NCI-H2107 (cell line): ENCODE data around the gene GNG3.
"Not testable (repeated sequence)": the region's sequence is repeated elsewhere in the genome, so short reads cannot be mapped to it uniquely, and the experiment has no call there.

Experiments
- DNase-seq: peaks from one replicate; lab custom pipeline; 2025; lab: John Stamatoyannopoulos, UW

GNG3 gene

DNA sequence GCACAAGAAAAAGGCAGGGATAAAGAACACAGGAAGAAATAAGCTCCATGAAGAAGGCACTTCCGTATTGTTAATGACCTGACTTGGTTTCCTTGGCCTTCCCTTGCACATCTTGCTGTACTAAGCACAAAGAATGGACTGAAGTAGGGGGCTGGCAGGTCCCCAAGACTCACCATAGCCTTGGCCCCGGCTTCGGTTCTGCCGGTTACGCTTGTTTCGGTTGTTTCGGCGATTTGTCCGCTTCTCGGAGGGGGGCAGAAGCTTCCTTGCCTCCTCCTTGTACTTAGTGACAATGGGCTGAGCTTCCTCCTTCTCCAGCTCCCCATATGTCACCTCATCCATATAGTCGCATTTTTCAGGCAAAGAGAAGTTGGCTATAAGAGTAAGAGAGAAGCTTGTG, 9.3 kb downstream of the GNG3 start:
- DNase-seq = no peak

DNA sequence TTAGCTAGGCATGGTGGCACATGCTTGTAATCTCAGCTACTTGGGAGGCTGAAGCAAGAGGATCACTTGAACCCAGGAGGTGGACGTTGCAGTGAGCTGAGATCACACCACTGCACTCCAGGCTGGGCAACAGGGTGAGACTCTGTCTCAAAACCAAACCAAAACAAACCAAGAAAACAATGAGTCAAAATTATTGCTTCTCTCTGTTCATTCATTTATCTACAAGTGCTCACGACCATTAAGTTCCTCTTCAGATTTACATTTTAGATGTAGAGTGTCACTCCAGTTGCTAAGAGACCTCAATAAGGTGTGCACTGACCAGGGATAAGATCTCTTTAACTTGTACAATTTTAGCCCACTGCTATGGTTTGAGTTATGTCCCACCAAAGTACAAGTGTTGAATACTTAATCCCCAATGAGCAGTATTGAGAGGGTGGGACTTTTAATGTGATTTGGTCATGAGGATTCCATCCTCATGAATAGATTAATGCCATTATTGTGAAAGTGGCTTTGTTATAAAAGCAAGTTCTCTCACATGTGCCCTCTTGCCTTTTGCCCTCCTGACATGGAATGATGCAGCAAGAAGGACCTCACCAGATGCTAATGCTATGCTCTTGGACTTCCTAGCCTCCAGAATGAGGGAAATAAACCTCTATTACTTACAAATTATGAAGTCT, 12.0 kb downstream of the GNG3 start:
- no peak for DNase-seq

DNA sequence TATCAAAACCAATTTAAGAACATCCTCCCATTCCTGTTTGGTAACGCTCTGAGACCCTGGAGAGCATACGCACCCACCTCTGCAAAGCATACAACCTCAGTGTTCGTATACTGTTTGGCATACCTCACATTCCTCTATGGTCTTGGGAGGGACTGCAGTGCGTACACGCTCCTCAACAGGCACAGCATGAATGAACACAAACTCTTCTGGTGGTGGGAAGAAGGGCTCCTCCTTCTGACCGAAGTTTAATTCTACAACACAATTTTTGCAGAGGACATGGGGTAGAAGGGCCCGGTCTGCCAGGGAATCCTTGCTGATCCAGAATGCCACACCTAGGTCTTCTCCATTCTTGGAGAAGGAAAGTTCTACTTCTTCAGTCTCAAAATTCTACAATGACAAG, 14.5 kb downstream of the GNG3 start:
- DNase-seq = no peak

DNA sequence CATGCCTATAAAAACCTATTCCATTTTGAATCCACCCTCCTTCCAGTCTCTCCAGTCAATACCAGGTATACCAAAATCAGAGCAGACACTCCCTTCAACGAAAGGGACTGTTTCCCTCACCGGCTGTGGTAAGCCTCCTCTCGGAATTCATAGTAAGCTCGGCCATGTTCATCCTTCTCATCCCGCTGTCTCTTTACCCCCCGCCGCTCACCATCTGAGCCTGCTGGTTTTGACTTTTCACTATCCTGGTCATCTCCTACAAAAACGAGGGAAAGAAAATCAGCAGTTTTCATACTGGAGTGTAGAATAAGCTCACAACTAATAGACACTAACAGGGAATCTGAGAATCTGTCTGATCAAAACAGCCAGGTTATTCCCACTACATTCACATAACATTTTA, 16.7 kb downstream of the GNG3 start:
- no peak for DNase-seq

DNA sequence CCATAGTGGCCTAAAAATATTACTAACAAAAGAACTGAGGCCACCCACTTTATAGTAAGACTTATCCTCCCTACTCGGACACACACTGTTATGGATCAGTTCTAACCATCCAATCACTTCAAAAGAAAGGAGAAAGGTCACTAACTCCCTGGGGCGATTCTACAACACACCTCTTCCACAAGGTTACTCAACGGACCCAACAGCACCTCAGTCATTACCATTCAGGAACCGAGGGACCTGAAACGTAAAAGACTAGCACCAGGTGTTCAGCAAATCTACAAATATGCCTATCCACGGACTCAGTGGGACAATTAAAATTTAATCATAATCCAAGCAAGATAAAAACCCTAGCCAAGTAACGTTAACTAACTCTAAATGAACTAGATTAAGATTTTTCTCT, 18.2 kb downstream of the GNG3 start:
- DNase-seq = no peak

DNA sequence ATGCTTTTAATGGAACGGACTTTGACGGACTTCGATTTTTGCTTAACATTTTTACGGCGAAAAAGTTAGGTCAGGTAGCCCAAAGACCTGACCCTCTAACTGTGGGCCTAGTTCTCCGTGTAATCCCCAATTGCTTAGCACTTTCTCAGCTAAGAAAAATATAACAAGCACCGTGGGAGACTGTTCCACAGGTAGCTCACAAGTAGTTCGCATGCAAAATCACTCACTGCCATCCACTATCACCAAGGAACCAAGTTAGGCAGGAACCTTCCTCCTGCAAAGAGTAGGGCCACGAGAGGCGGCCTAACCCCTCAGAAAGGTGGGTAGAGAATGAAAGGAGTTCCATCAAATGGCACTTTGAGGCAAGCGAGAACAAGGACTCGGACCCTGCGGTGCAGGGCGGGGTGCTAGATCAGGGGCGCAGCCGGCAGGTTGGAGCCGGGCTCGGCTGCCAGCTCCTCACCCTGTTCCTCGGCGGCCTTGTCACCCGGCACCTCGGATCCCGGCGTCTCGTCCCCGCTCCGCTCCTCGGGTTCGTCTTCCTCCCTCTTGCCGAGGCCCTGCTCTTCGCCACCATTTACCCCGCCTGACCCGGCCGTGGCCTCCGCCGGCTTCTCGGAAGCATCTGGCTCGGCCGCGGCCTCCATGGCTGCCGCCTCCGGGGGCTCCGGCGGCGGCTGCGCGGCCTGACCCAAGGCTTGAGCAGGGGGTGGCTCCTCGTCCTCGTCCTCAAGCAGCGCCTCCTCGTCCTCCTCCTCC, 18.9 kb downstream of the GNG3 start:
- DNase-seq = no peak

DNA sequence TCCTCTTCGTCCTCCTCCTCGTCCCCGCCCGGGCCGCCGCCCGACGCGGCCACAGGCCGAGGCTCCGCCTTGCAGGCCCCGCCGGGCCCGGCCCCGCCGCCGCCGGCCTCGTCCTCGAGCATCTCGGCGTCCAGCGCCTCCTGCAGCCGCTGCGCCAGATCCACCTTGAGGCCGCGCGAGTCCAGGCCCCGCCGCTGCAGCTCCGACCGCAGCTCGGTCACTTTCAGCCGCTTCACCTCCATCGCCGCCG, 19.4 kb downstream of the GNG3 start:
- DNase-seq = no peak

DNA sequence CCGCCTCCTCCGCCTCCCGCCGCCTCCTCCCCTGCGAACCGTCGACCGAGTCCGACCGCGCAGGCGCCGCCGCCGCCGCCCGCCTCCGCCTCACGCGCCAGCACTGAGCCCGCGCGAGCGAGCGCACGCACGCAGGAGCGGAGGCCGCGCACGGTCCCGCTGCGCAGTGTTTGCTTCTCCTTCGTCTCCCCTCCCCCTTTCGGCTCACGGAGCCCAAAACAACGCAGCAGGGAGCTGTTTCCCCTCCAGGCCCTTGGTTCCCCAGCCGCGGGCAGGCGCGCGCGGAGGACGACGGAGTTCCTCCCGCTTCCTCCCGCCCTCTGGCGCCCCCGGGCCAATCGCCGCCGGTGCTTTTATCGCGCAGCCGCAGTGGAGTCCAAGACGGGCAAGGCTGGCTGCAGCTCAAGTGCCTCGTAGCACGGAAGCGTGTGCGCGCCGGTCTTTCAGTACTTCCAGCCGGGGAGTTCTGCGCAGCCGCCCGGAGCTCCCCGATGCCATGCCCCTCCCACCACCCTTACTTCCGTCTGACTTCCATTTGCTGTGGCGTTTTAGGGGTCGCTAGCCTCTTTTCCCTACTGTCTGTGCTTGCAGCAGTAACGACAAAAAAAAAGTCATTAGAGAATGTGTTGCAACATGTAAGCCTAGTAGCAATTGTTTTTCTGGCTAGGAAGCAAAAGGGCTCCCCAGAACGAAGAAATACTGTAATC, 19.8 kb downstream of the GNG3 start, which contains the start of gene HNRNPUL2:
HNRNPUL2 (minus strand) TSS at position 293 of the 707 bp plus-strand sequence. CDS start 301 bp downstream, outside the sequence.
- peak; percentile 96 for DNase-seq

DNA sequence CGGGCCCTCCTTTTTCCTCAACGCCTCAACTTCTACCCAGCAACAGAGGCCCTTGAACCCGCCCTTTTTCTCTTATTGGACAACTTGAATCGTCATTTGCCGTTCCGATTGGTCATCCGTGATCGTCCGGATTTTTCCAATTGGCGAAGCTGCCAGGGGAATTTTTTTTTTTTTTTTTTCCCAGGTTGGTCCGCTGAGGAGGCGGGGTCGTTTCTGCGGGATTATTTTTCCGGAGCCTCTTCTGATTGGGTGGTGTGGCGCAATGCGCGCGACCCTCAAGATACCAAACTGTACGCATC, 20.3 kb downstream of the GNG3 start:
- peak; percentile 97 for DNase-seq

DNA sequence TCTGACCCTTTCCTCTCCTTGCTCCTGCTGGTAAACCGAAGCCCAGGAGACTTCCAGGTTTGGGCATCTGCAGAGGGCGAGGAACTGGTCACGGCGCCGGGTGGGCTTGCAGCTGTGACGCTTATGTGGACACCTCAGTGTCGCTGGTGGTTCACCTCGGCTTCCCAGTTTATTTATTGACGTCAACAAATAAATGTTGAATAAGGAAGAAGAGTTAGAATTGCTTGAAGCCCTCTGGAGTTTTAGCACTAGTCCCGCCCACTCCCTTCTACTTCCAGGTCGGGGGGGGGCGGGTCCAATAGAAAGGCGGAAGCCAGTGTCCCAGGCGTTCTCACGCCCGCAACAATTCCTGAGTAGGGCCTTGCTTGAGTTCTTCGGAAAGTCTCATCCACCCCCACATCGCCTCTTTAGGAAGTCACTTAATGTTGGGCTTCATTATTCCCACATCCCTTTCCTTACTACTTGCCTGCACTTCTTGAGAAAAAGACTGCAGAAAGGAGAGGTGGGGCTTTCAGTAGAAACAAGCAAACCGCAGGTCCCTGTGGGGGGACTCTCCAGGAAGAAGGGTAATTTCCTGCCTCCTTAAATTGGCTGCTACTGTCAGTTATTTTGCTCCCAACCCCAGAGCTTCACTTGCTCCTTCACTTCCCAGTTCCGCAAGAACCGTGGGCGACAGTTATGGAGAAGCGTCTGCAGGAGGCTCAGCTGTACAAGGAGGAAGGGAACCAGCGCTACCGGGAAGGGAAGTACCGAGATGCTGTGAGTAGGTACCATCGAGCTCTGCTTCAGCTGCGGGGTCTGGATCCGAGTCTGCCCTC, 20.9 kb downstream of the GNG3 start, which contains the start of gene TTC9C:
TTC9C (plus strand) TSS at position 316 of the 818 bp plus-strand sequence; CDS start at position 679, 363 bp downstream.
- peak; percentile 64 for DNase-seq

DNA sequence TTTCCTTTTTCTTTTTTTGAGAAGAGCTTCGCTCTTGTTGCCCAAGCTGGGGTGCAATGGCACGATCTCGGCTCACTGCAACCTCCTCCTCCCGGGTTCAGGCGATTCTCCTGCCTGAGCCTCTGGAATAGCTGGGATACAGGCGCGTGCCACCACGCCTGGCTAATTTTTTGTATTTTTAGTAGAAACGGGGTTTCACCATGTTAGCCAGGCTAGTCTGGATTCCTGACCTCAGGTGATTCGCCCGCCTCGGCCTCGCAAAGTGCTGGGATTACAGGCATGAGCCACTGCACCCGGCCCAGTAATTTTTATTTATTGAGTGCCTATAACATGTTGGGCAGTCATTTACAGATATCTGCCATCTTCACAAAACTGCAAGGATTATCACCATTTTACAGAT, 22.6 kb downstream of the GNG3 start:
- DNase-seq = not testable (repeated sequence)

DNA sequence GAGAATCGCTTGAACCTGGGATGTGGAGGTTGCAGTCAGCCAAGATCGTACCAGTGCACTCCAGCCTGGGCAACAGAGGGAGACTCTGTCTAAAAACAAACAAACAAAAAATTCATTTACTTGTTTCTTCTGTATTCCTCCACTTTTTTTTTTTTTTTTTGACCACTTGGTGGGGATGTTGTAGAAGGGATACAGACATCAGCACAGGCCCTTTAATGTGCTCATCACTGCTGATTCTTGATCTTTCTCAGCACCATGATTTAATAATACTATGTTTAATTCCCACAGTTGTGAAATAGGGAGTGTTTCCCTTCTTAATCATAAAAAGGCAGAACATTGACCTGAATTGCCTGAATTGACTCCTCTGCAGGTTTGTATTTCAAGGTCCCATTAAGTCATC, 25.4 kb downstream of the GNG3 start:
- DNase-seq = no peak

DNA sequence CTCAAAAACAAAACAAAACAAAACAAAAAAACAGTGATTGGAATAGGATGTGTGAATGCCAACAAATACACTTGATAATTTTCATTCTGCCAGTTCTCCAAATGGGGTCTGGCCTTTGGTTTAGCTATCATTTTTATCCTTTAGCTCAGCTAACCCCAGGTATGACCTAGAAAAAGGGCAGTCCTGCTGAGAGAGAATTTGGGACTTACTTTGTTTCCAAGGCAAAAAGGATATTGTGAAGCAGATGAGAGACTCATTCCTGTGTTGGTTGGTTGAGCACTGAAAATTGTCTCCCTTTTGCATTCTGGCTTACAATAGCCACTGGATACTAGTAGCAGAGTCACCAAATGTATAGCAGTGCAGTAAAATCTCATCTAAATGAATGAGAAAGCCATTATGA, 29.7 kb downstream of the GNG3 start:
- no peak for DNase-seq

DNA sequence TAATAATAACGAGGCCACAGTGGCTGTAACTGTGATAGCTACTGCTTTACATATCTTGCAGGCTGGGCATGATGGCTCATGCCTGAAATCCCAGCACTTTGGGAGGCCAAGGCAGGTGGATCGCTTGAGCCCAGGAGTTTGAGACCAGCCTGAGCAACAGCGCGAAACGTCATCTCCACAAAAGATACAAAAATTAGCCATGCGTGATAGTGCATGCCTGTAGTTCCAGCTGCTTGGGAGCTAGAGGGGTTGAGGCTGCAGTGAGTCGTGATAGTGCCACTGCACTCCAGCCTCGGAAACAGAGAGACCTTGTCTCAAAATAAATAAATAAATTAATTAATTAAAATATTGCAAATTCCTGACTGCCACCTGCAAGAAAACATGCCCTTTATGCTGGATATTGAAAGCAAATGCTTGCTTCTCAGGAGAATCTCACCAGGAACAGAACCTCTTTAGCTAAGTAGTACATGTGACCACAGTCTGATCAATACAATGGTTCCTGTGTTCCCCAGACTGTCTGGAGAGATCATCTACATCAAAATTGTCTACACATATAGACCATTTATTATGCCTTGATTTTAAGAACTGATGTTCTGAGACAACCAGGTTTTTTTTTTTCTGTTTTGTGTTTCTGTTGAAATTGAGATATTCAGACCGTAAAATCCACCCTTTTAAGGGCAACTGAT, 40.1 kb downstream of the GNG3 start:
- DNase-seq = no peak

DNA sequence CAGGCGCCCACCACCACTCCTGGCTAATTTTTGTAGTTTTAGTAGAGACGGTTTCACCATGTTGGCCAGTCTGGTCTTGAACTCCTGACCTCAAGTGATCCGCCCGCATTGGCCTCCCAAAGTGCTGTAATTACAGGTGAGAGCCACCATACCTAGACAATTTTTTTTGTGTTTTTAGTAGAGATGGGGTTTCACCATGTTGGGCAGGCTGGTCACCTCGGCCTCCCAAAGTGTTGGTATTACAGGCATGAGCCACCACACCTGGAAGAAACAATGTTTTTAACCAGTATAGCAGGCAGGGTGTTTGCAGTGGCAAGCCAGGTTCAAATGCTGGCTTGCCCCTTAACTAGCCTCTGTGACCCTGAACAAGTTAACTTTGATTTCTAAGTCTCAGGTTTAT, 42.5 kb downstream of the GNG3 start:
- DNase-seq = not testable (repeated sequence)

DNA sequence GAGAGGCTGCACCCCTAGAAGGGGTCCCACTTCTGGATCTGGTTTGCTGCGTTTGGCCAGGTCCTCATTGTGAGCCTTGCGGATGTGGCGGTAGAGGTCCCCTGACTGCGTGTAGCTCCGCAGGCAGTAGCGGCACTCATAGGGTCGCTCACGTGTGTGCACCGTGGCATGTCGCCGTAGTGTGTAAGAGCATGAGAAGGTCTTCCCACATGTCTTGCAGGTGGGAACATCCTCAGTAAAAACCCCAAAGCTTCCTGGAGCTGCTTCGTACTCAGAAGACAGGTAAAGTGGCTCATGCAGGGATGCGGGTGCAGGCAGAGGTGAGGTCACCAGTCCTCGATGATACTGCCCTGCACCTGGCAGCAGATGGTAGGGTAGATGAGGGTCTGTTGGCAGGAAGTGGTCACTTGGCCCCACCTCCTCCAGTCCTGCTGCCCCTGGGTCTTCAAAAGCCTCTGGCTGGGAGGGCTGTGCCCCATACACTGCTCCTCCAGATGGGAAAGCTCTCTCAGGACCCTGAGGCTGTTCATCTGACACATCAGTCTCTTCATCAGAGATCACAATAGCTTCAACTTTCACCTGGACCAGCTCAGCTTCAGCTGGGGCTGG, 44.8 kb downstream of the GNG3 start:
- no peak for DNase-seq

DNA sequence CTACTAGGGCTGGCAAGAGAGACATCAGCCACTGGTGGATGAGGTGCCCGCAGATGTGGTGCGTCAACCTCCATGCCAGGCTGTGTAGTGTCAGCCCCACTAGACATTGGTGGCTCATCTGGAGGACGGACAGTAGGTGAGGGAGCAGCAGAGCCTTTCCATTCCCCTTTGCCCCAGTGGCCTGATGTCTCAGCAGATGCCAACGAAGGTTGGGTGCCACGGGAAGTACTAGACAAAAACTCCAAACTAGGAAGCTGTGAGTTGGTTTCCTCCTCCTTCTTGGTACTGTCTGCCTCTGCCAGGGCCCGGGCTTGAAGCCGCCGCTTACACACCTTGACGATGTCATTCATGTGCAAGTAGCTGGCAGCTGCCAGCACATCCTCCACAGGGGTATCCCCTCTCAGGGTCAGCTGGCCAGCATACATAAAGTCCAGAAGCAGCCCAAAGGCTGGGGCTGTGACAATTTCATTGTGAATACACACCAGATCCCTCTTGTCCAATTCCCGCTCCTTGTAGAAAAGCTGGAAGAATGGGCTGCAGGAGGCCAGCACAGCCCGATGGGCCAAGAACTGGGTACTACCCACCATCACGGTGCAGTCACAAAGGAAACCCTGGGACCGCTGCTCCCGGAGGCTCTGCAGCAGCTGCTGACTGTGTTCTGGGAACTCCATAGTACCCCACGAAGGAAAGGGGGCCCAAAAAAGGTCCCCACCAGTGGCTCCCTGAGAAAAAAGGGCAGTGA, 45.7 kb downstream of the GNG3 start:
- DNase-seq = no peak

DNA sequence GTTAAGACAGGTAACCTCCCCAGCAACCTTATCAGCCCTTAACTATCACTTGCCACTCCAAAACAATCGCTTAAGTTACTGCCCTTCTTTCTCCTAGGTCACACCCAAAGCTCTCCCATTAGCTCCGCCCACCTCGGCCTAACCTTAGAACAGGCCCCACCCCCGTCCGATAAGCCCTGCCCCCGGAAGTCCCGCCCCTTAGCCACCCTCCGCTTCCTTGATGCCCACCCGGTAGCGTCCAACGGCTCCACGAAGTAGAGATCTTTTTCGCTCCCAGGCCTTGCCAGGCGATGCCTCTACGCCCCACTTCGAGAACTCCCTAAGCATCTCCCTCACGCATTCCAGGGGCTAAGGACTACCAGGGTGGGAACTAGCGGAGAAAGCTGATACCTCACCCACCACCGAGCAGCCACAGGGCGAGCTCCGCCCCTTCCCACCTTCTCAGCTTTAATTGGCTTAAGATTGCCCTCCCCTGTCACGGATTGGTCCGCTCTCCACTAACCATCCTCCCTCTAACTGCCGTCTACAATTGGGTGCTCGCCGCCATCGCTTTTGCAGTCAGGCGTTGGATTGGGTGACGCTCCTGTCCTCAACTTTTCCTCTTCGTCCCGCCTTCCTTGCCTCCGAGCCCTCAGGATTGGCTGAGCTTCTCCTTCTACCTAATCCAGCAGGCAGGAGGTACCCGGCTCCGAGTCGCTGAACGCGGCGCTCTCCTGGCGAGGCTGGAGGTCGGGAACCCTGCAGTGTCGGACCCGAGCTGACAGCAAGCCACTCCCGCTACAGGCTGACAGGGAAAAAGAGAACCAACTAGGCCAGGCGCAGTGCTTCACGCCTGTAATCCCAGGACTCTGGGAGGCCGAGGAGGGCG, 46.5 kb downstream of the GNG3 start, which contains the start of gene ZBTB3:
ZBTB3 (minus strand) TSS at position 425 of the 868 bp plus-strand sequence. CDS start 496 bp downstream, outside the sequence.
- peak; percentile 93 for DNase-seq

DNA sequence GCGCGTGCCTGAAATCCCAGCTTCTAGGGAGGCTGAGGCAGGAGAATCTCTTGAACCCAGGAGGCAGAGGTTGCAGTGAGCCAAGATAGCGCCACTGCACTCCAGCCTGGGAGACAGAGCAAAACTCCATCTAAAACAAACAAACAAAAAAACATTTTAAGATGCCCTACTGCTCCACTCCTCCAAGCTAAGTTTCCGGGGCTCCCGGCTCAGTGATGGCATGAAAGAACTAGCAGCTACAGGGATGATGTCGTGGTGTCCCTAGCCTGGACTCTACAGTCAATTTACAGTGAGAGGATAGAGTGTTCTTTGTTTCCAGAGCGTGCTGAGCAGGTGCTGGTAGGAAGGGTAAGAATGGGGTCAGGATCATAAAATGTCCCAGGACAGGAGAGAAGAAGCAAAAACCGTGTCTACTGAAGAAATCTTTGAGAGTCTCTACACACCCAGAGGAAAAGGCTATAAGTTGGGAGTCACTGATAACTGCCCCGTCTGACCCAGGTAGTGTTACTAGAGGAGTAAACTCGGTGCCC, 47.7 kb downstream of the GNG3 start:
- no peak for DNase-seq
